ENCODE data around the gene KRTAP2-2.

KRTAP2-2 gene

DNA sequence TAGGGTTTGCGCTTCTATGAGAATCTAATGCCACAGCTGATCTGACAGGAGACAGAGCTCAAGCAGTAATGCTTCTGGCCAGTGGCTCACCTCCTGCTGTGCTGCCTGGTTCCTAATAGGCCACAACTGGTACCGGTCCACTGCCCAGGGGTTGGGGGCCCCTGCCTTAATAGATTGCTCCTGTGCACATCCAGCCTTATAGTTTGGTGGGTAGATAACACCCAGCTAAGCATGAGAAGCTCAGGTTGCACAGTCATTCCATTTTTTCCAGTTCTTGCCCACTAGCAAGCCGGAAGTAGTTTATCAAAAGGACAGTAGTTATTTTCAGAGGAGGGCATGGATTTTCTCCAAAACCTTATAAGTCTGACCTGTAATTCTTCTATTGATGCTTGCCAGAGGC is 35.6 kb downstream of the KRTAP2-2 start:
- no peak for DNase-seq

GRCh38 chr17:41018541-41018940 is 36.5 kb downstream of the KRTAP2-2 start:
- no peak for DNase-seq

- no peak for DNase-seq
These were observed 38.3 kb downstream of the KRTAP2-2 start for GRCh38 chr17:41016578-41017215.

DNA sequence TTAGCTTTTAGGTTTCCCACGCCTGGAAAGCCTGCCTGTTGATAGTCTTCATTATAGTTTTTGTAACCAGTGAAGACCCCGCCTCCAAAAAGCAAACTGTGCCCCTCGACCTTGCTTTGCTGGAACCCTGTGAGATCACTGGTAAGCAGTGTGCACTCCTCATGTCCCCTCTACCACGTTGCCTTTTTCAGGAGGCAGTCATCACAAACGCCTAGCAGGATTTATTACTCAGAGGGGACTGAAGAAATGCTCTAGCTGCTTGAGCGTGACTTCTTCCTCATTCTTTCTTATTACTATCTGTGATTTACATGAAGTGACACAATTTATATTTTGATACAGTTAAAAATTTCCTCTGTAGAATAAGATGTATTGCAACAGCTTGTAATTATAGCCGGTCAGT is 39.6 kb downstream of the KRTAP2-2 start:
- peak; percentile 10 for DNase-seq

GRCh38 chr17:41013606-41014005 is 41.4 kb downstream of the KRTAP2-2 start:
- no peak for DNase-seq

- no peak for DNase-seq
These were observed 41.8 kb downstream of the KRTAP2-2 start for GRCh38 chr17:41013181-41013580.

- no peak for DNase-seq
These were observed 42.5 kb downstream of the KRTAP2-2 start for GRCh38 chr17:41012326-41013120.

GRCh38 chr17:41010441-41010840 is 44.6 kb downstream of the KRTAP2-2 start:
- DNase-seq, result no peak

GRCh38 chr17:41009936-41010335 is 45.1 kb downstream of the KRTAP2-2 start:
- DNase-seq, result no peak

GRCh38 chr17:41009301-41009760 is 45.7 kb downstream of the KRTAP2-2 start:
- DNase-seq, result no peak

DNA sequence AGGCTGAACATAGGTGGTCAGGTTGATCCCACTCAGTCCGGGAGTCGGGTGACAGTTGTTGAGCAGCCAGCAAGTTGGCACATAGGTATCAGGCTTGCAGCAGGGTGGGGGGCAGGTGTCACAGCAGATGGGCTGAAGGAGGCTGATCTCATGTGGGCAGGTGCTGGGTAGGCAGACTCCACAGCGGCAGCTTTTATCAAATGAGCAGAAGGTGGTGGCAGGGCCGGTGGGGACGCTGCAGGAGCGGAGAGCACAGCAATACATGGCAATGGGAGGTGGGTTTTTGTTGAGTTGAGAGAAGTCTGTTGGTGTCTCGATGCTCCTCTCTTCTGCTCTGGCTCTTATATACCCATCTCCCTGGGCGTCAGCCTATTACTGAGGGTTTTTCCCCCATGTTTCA is 46.2 kb downstream of the KRTAP2-2 start, which contains the start of gene KRTAP3-1:
Gene KRTAP3-1, minus strand, starts transcription at position 318 of the 400 bp plus-strand sequence. Its CDS starts 54 bp downstream, at position 264.
- no peak for DNase-seq

Measured in kidney glomerular epithelial cell (primary cell).